Measurements from ENCODE around the gene TARBP1.
"Not testable (repeated sequence)": the region's sequence is repeated elsewhere in the genome, so short reads cannot be mapped to it uniquely, and the experiment has no call there.

TARBP1 gene

GRCh38 chr1:234520908-234521817 is 42.2 kb upstream of the TARBP1 start:
- TF ChIP-seq, protein P1, sequence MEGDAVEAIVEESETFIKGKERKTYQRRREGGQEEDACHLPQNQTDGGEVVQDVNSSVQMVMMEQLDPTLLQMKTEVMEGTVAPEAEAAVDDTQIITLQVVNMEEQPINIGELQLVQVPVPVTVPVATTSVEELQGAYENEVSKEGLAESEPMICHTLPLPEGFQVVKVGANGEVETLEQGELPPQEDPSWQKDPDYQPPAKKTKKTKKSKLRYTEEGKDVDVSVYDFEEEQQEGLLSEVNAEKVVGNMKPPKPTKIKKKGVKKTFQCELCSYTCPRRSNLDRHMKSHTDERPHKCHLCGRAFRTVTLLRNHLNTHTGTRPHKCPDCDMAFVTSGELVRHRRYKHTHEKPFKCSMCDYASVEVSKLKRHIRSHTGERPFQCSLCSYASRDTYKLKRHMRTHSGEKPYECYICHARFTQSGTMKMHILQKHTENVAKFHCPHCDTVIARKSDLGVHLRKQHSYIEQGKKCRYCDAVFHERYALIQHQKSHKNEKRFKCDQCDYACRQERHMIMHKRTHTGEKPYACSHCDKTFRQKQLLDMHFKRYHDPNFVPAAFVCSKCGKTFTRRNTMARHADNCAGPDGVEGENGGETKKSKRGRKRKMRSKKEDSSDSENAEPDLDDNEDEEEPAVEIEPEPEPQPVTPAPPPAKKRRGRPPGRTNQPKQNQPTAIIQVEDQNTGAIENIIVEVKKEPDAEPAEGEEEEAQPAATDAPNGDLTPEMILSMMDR (conservative IDR thresholded peaks at IDR 0.05; ENCODE audit: low read length), result no peak
- H3K4me3 ChIP-seq (ENCODE audit: low read length), result no peak overlapping the region
- no peak for DNase-seq (ENCODE audit: low read depth)

DNA sequence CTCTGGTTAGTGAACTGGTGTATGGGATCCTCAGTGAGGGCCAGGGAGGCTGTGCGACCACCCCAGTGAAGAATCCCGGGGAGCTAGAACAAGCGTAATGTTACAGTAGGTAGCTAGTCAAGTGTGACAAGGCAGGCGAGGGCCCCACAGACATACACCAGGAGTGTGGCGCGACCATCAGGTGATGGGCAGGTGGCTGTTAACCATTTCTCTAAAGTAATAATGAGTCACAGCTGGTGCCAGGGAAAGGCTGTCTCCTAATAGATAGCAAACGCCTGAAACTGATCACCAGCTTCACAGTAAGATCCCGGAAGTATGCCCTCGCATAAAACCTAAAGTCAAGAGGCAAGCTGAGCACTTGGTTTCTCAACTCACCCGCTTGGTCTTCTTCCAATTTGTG is 40.5 kb upstream of the TARBP1 start:
- DNase-seq (ENCODE audit: low read depth), result no peak
- TF ChIP-seq, protein P1 (conservative IDR thresholded peaks at IDR 0.05; ENCODE audit: low read length), result no peak
- H3K4me3 ChIP-seq (ENCODE audit: low read length), result no peak overlapping the region

DNA sequence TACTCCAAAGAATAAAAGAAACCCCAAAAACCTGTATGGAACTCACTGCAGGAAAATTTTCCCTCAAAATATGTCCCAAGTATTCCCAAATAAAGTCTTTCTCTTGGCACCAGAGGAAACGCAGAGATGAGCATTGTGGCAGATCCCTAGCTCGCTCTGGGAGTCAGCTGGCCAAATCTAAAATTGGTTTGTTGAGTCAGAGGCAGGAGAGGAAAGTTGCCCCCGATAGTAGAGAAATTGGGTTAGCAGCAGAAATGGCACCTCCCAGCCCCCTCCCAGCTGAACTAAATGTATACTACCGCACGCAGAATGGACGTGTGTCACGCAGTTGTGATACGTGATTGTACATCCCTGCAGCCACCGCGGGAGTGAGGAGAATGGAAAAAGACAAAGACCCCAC is 39.9 kb upstream of the TARBP1 start:
- DNase-seq (ENCODE audit: low read depth), result no peak
- no peak overlapping the region for H3K4me3 ChIP-seq (ENCODE audit: low read length)
- TF ChIP-seq, protein P1 (conservative IDR thresholded peaks at IDR 0.05; ENCODE audit: low read length), result no peak

GRCh38 chr1:234518086-234518485 is 39.1 kb upstream of the TARBP1 start:
- DNase-seq (ENCODE audit: low read depth); H3K4me3 ChIP-seq (ENCODE audit: low read length): not testable (repeated sequence)

GRCh38 chr1:234517110-234517802 is 38.3 kb upstream of the TARBP1 start:
- no peak overlapping the region for H3K4me3 ChIP-seq (ENCODE audit: low read length)
- no peak for DNase-seq (ENCODE audit: low read depth)
- TF ChIP-seq, protein P1 (conservative IDR thresholded peaks at IDR 0.05; ENCODE audit: low read length), result no peak

DNA sequence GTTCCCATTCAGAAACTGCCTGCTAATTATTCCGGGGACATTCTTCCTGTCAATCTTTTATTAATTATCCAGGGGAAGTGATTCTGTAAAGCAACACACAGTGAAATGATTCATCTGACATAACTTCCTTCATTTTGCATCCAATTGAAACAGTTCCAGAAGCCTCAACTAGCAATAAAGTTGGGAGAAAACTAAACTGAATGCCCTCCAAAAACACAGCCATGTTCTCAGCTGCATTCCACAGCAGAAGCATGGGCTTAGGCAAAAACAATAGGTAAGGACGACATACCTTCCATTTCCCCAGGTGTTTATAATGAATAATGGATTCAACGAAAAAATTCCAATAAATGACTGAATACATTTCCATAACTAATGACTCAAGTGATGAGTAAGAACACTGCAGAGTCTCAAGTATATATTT is 36.9 kb upstream of the TARBP1 start:
- H3K4me3 ChIP-seq (ENCODE audit: low read length), result no peak overlapping the region
- TF ChIP-seq, protein P1 (conservative IDR thresholded peaks at IDR 0.05; ENCODE audit: low read length), result no peak
- DNase-seq (ENCODE audit: low read depth), result peak; percentile 84

DNA sequence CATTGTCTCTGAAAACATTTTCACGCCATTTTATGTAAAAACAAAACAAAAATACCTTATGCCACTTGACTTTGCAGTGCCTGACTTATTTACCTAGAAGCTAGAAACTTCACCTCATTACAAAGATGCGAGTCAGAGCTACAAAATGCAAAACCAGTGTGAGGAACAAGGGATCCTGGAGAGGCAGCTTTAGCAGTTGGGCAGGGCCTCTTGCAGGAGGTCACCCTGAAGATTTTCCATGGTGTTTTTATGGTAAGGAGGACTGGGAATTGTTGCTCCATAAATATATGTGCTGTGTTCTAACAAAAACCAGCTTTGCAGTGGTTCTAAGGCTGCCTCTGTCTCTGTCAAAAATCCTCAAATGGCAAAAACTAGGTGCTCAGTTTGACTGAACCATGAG is 36.4 kb upstream of the TARBP1 start:
- H3K4me3 ChIP-seq (ENCODE audit: low read length), result no peak overlapping the region
- TF ChIP-seq, protein P1 (conservative IDR thresholded peaks at IDR 0.05; ENCODE audit: low read length), result no peak
- peak; percentile 64 for DNase-seq (ENCODE audit: low read depth)

Measured in AG10803 (cell line).